GM21367 (cell line): ENCODE measurements around the gene AGR2.
"Not testable (repeated sequence)": the region's sequence is repeated elsewhere in the genome, so short reads cannot be mapped to it uniquely, and the experiment has no call there.

Source experiments
- ATAC-seq: cut with Tn5 transposase; IDR thresholded peaks from one replicate; pipeline ENCODE4 v1.9.1; 2021; ENCODE audit not compliant: unreplicated experiment

AGR2 gene

DNA sequence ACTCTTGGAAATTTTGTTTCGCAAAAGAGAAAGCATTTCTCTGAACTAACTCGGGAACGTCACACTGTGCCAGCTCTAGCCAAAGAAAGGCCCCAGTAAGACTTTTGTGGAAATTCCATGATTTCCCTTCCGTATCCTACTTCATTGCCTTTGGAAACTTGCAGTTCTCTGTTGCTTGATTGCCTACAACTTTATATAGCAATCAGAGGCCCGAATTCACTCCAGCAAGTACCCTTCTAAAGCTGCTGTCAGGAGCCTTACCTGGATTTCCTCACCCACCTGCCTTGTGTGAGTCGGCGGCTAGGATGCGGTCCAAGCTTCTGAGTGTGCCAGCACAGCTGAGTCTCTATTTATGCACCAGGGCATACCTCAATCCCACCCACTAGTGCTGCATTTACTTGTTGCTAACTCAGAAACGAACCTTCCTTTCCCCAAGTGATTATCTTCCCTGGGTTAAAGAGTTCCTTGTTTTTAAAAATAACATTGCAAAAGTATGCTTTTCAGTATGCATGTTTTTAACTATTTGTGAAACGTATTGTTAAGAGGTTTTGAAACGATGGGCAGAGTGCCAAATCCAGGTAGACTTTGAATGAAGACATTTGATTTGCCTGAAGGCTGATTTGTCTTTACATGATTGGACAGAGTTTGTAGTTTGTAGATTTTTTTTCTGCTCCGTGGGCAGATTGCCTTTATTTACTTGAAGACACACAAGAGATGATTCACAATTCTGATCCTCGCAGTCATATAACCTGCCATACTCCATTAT lies at the start of gene AGR2:
Gene AGR2 (minus strand): TSS at position 326 of the 766 bp plus-strand sequence. CDS start 3,203 bp downstream, outside the sequence.
- no peak for ATAC-seq

DNA sequence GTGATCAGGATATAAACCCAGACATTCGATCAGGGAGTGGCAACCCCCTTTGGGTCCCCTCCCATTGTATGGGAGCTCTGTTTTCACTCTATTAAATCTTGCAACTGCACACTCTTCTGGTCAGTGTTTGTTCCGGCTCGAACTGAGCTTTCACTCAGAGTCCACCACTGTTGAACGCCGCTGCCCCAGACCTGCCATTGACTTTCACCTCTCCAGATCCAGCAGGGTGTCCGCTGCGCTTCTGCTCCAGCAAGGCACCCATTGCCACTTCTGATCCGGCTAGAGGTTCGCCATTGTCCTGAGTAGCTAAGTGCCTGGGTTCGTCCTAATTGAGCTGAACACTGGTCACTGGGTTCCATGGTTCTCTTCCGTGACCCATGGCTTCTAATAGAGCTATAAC lies 48.4 kb upstream of the AGR2 start:
- not testable (repeated sequence) for ATAC-seq

DNA sequence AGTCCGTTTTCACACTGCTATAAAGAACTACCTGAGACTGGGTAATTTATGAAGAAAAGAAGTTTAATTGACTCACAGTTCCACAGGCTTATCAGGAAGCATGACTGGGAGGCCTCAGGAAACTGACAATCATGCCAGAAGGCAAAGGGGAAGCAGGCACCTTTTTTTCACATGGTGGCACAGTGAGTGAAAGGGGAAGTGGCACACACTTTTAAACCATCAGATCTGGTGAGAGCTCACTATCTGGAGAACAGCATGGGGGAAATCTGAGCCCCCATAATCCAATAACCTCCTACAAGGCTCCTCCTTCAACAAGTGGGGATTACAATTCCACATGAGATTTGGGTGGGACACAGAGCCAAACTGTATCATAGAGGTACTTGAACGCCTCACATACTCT lies 47.0 kb upstream of the AGR2 start:
- ATAC-seq = no peak

DNA sequence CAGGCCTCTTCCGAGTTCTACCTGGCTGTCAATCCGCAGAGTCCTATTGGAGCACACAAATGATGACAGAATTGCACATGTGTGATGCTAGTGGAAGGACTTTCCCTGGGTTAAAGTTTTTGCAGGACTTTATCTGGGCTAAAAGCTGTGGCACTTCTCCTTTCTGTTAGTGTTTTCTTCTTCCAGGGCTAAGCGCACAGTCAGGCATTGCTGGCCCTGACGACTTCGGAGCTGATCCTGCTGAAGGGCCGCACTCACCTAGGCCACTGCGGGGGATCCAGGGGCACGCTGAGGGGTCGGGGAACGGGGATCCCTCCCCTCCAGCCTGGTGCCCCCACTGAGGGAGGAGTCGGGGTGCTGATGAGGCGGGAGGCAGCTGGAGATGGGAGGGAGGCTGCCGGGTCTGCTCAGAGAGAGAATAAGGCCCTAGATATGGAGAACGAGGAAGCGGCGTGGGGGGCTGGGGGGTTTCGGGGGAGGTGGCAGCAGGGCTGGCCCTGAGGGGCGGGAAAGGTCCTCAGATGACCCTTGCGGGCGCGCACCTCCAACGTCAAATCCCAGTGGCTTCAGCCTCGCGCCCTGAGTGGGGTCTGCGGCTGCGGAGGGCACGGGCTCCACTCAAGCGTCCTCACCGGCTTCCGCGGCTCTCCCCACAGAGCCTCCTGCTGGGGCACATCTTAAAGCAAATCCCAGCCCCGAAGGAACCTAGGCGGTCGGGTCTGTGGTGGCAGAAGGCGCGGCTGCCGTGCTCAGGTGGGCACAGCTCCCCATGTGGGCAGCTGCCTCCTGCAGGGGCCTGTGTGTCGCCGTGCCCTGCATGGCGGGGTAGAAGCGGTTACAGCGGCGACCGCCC lies 46.0 kb upstream of the AGR2 start:
- no peak for ATAC-seq

DNA sequence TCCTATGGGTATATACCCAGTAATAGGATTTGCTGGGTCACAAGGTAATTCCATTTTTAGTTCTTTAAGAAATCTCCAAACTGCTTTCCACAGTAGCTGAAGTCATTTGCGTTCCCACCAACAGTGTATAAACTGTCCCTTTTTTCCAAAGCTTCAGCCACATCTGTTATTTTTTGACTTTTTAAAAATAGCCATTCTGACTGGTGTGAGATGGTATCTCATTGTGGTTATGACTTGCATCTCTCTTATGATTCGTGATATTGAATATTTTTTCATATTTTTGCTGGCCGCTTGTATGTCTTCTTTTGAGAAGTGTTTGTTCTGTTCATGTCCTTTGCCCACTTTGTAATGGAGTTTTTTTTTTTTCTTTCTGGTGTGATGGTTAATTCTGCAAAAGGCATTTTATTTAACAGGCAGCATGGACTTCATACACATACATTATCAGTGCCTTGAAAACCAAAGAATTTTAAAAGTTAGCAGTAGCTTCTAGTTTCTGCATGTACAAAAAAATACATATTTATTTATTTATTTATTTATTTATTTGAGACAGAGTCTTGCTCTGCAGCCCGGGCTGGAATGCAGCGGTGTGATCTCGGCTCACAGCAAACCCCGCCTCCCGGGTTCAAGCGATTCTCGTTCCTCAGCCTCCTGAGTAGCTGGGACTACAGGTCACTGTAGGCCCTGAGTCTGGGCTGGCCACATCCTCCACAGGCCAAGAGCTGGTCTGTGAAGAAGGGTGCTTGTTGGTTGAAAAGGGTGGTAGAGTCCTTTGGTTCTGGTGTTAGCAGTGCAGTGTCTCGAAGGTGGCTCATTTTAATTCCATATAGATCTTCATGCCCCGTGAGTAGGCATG lies 44.7 kb upstream of the AGR2 start:
- no peak for ATAC-seq

DNA sequence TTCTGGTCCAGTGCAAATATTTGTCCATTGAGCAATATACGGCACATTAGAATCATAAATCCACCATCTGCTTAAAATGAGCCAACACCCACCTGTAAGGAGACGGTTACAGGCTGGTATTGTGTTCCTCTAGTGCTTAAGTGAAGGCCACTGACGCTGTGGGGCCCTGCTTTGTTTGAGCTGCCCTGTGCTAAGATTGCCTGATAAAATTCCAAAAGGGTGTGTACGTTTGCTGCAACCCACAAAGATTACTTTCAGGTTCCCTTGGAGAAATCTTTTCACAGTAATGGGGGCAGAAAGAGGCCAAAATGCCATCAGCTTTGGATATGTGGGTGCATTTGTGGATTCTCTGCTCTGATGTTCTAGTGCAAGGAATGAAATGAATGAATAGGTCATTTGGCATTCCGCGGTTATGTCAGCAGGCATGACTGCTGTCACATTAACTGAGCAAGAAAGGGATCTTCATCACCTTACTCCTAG lies 42.6 kb upstream of the AGR2 start:
- ATAC-seq = no peak

DNA sequence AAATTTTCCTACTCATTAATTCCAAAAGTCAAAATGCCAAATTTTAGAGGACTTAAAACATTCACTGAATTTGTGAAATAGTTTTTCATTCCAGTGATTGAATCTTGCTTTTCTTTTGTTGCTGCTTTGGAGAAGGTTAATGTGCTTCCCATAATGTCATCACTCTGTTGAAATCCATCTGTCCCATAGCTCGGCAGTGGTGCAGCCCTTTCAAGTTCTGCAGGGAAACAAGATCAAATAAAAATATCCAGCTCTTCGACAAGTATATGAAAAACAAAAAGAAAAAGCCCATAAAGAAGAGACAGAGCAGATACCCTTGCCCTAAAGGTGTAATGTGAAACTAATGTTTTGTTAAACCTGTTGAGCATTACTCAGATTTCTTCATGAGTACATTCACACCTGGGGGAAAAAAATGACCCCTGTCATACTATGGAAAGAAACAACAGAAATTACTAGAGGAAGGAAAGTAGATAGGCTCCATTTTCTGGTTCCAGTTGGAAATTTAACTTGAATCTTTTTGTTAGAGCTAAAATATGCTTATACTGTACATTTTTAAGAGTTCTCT lies 41.9 kb upstream of the AGR2 start:
- no peak for ATAC-seq

DNA sequence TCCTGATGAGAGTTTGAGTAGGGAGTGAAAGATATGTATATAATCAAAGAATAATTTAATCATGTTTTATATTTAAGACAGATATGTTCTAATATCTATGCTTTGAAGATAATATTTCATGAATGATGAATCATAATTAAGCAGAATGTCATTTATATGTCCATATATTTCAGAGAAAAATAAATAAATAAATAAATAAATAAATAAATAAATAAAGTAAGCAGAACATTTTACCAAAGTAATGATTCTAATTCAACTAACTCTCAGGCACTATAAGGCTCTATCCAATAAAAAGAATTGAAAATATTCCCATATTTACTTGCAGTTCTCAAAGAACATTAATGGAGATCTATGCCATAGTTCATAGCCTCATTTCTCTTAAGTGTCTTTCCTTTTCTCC lies 40.9 kb upstream of the AGR2 start:
- ATAC-seq = no peak

DNA sequence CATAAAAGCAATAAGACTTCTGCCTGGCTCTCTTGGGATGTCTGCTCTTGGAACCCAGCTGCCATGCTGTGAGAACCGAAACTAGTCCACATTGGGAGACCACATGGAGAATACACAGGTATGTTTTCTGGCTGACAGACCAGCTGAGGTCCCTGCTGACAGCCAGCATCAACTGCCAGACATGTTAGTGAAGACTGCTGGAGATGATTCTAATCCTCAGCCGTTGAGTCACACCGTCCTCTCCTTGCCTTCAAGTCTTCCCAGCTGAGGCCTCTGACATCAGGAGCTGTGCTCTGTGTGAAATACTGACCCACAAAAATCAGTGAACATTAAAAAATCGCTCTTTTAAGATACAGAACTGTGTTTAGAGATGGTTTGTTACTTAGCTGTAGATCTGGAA lies 36.9 kb upstream of the AGR2 start:
- ATAC-seq = no peak

DNA sequence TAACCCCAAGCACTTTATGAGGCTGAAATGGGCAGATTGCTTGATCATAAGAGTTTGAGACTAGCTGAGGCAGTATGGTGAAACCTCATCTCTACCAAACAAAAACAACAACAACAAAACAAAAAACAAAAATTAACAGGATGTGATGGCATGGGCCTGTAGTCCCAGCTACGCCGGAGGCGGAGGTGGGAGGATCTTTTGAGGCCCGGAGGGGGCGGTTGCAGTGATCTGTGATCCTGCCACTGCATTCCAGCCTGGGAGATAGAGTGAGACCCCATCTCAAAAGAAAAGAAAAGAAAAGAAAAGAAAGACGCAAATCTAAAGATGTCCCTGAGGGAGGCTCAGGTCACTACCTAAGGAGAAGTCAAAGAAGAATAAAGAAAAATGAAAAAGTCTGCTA lies 35.3 kb upstream of the AGR2 start:
- no peak for ATAC-seq

DNA sequence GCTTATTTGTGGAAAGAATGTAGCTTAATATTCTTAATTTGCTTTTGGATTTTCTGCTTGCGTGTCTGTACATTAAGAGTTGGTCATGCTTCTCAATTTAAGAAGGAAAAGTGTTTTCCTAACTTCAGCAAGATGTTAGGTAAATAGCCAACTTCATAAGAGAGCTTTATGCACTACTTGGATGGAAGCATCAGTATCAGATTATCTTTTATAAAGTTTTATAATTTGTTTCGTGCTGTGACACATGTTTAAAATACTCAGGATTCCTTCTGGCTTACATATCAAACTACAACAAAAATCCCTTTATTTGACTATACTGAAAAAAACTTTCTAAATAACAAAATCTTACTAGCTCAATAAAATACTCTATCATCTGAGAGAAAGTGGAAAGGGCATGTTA lies 34.8 kb upstream of the AGR2 start:
- no peak for ATAC-seq

DNA sequence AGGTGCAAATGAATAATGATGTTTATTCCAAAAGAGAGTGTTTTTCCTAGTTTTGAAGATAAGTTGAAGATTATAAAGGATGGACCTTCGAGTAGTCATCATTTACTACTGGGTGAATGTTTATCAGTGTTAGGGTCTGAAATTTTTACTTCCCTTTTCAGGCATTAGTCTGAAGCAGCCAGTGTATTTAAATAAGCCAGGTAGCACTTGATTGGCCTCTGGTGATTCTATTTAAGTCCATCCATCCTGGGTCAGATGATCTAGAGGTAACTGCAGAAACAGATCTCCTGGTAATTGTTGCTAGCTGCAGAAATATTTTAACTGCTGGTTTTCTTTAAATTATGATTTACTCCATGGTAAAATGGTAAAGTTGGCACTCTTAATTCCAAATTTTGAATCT lies 34.1 kb upstream of the AGR2 start:
- ATAC-seq = no peak

DNA sequence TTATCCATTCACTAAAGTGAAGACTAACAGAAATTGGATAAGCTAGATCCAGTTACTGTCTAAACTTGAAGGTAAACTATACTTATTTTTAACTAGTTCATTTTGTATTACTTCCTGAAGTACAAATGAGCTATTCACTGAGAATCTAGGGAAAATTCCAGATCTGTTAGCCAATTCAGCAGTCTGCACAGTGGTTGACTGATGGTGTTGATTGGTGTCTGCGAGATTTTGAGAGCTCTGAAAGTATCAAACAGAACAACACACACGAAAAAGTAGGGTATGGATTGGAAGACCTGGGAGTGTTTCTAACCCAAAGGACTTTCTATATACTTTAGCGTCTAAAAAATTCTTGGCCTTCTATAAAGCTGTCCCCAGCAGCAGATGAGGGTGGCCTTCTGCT lies 33.6 kb upstream of the AGR2 start:
- no peak for ATAC-seq

DNA sequence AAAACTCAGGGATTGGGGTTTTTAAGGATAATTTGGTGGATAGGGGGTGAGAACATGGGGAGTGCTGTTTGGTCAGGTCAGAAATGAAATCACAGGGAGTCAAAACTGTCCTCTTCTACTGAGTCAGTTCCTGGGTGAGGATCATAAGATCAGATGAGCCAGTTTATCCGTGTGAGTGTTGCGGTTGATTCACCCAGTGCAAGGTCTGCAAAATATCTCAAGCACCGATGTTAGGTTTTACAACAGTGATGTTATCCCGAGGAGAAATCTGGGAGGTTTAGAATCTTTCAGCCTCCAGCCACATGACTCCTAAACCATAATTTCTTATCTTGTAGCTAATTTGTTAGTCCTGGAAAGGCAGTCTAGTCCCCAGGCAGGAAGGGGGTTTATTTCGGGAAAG lies 31.7 kb upstream of the AGR2 start:
- ATAC-seq = no peak

DNA sequence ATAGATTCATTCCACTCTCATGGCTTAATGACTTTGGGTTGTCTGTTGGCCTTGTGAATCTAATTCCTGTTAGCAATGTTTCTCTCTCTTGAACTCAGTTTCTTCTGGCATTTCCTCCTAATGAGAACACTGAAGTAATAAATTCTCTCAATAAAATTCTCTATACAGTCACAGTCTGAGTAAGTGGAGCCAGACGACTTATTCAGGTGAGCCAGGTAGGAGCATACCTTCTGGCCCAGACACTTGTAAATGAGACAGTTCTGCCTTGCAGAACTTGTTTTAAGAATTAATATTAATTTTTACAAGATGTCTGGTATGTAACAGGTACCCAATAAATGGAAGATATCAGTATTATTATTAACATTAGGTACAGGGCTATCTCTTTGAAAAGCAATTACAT lies 28.6 kb upstream of the AGR2 start:
- no peak for ATAC-seq

DNA sequence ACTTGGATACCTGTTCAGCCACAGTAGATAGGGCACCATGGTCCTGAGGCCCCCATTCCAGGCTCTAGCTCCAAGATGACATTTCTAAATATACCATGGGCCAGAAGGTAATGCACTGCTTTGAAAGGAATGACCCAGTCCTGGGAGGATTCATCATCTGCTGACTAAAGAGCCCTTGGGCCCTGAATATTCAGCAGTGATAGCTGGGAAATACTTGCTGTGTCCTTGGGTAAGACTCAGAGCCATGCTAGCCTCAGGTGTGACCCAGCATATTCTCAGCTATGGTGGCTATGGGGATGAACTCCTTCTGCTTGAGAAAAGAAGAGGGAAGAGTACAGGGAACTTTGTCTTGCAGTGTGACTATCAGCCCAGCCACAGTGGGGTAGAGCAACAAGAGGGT lies 21.3 kb upstream of the AGR2 start:
- ATAC-seq = no peak

DNA sequence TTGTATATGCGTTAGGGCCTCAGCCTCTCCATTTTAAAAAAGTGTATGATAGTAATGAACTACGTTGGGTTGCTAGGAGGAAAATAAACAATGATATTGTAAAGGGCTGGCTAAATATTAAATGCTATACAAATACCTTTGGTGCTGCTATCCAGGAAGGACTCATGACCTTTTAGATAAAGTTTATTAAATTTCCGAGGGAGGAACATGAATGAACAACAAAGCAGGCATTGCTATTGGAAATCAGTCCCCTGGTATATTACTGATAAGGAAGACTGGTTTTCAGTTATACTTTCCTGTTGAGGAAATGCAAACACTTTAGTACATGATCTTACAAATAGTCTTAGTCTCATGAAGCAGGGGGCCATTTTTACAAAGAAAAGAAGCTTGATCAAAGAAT lies 17.2 kb upstream of the AGR2 start:
- no peak for ATAC-seq

DNA sequence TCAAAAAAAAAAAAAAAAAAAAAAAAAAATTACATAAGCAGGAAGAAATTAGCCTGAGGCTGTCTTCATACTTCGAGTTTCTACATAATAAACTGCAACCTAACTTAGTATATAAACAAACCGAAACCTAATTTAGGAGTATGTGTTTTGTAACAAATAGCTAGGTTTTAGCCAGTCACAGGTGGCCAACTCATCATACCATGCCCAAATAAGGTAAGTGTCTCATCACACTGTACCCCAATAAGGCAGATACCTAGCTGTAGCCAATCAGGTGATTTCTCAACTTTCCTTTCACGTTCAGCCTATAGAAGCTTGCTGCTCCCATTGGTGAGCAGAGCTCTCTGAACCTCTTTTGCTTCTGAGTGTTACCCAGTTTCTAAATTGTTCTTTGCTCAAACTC lies 13.9 kb upstream of the AGR2 start:
- ATAC-seq = no peak

DNA sequence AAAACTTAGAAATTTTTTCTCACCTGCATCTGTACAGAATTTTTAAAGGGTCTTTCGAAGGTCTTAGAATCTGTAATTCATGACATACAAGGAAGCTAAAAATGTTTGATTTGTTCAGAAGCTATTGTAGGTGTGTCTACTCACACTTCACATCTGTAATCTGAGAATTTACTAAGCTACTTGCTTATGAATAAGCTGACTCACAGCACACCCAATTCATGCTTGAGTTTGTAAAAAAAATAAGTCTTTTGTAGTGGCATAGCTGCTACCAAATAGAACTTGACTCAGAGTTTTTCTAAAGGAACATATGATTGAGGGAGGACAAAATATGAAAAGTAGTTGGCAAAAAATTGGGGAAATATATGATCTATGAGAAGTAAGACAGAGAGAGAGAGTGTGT lies 12.7 kb upstream of the AGR2 start:
- ATAC-seq = no peak

DNA sequence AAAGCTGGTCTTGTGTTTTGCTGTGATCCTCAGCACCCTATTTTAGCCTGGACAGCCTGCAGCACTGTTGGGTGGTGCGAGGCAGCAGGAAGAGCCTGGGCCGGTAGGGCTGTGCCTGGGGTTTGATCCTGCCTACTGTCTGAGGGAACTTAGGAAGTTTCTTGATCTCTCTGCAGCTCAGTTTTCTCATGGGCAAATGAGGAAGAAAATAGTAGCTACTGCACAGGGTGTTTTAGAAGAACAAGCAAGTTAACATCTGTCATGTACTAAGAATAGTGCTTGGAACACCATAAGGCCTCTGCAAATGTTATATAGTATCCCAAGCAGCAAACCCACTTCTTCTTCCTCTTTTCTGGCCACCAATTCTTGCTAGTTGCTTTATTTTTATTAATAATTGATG lies 12.0 kb upstream of the AGR2 start:
- no peak for ATAC-seq

DNA sequence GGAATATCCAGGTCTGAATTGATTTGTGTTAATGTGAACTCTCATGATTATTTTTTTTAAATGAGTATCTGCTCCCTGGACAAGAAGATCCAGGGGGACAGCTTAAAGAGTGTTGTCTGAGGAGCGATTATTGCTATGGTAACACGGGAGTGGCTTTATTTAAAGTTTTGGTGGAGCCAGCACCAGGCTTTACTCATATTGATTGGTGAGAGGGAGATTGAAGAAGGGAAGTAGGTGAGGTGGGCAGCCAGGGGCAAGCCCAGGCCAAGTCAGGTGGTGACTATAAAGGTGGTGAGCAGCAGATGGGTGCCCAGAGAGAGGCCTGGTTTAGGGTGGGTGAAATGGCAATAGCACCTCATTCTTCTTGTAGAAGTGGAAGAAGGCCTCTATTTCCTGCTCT lies 10.2 kb upstream of the AGR2 start:
- ATAC-seq = no peak
